IMR-90 (cell line): Measurements from ENCODE around the gene SMIM22. TPM values are rescaled to one million over a fixed set of nuclear protein-coding genes. Genes with fewer than 3 reads are reported as not detected.

Source experiments
- ATAC-seq: fragments of 200-7000 bp; cut with Tn5 transposase; 2 replicates; pipeline ENCODE4 v1.9.1; 2020; ENCODE audit warnings: low read depth, mild to moderate bottlenecking, moderate library complexity
- BruUV-seq: library from RNA; stranded (reverse); fragments of 400-500 nt; replicated peaks from 2 replicates; lab custom pipeline; 2021; lab: Mats Ljungman, UMichigan
- CTCF ChIA-PET: fragments of 300-600 bp; formaldehyde crosslinking; extraction: SDS; loops from one replicate; lab custom pipeline; 2021; ENCODE audit warnings: antibody characterized with exemption; lab: Yijun Ruan, JAX
- POLR2A ChIA-PET: fragments of 300-600 bp; sonication (Branson Sonifier 250); formaldehyde crosslinking; loops from one replicate; lab custom pipeline; 2022; ENCODE audit warnings: antibody characterized with exemption; ENCODE audit not compliant: unreplicated experiment; lab: Charles Lee
- DNase-seq: peaks from one replicate; pipeline ENCODE4 v3.0.0; 2013
- H2AFZ ChIP-seq: replicated peaks from 2 replicates; pipeline ENCODE3; 2013; ENCODE audit warnings: low read length, mild to moderate bottlenecking; ENCODE audit not compliant: poor library complexity
- H2AK5ac ChIP-seq: 2 replicates; pipeline ENCODE4 v1.6.1; 2013; ENCODE audit warnings: low read depth, low read length, inconsistent platforms
- H2AK9ac ChIP-seq: replicated peaks from 2 replicates; pipeline ENCODE3; 2013; ENCODE audit warnings: mild to moderate bottlenecking, low read depth, low read length, moderate library complexity; ENCODE audit not compliant: poor library complexity
- H2BK120ac ChIP-seq: 2 replicates; pipeline ENCODE4 v1.6.1; 2013; ENCODE audit warnings: low read depth, low read length, inconsistent platforms
- H2BK15ac ChIP-seq: 3 replicates; pipeline ENCODE4 v1.6.1; 2013; ENCODE audit warnings: low read depth, low read length, inconsistent platforms
- H2BK20ac ChIP-seq: 2 replicates; pipeline ENCODE4 v1.6.1; 2013; ENCODE audit warnings: low read depth, mild to moderate bottlenecking, inconsistent platforms, low read length, moderate library complexity
- H2BK5ac ChIP-seq: 2 replicates; pipeline ENCODE4 v1.6.1; 2013; ENCODE audit warnings: mild to moderate bottlenecking, low read depth, low read length, inconsistent platforms; ENCODE audit not compliant: poor library complexity, severe bottlenecking
- H3K14ac ChIP-seq: replicated peaks from 2 replicates; pipeline ENCODE4 v1.6.1; 2013; ENCODE audit warnings: low read depth, low read length, inconsistent platforms
- H3K18ac ChIP-seq: 2 replicates; pipeline ENCODE4 v1.6.1; 2013; ENCODE audit warnings: low read depth, low read length, control low read depth
- H3K23ac ChIP-seq: 2 replicates; pipeline ENCODE4 v1.6.1; 2013; ENCODE audit warnings: low read depth, low read length, inconsistent platforms
- H3K27ac ChIP-seq: 2 replicates; pipeline ENCODE4 v1.5.1; 2013; ENCODE audit warnings: mild to moderate bottlenecking, control low read depth, low read length; ENCODE audit not compliant: insufficient read depth
- H3K27me3 ChIP-seq: 2 replicates; pipeline ENCODE4 v1.6.1; 2013; ENCODE audit warnings: low read length; ENCODE audit not compliant: control insufficient read depth, insufficient read depth
- H3K36me3 ChIP-seq: 2 replicates; pipeline ENCODE4 v1.6.1; 2013; ENCODE audit warnings: low read length, mixed read lengths; ENCODE audit not compliant: control insufficient read depth, insufficient read depth
- H3K4ac ChIP-seq: 2 replicates; pipeline ENCODE4 v1.6.1; 2013; ENCODE audit warnings: low read depth, low read length, inconsistent platforms
- H3K4me1 ChIP-seq: 2 replicates; pipeline ENCODE4 v1.6.1; 2013; ENCODE audit warnings: low read length, mixed read lengths; ENCODE audit not compliant: control insufficient read depth, insufficient read depth
- H3K4me2 ChIP-seq: 2 replicates; pipeline ENCODE4 v1.6.1; 2013; ENCODE audit warnings: low read depth, mild to moderate bottlenecking, control low read depth, low read length, moderate library complexity
- H3K4me3 ChIP-seq: 2 replicates; pipeline ENCODE4 v1.5.1; 2013; ENCODE audit warnings: low read depth, mild to moderate bottlenecking, control low read depth, low read length, moderate library complexity; ENCODE audit not compliant: insufficient read depth
- H3K56ac ChIP-seq: 2 replicates; pipeline ENCODE4 v1.6.1; 2013; ENCODE audit warnings: low read length, inconsistent platforms; ENCODE audit not compliant: insufficient read depth; ENCODE audit errors: extremely low read depth
- H3K79me1 ChIP-seq, 2 experiments: 2 replicates each; pipeline ENCODE4 v1.6.1; 2013; ENCODE audit warnings: low read length in 2 of 2, inconsistent platforms in 1 of 2, low read depth in 1 of 2
- H3K9ac ChIP-seq: 2 replicates; pipeline ENCODE4 v1.6.1; 2013; ENCODE audit warnings: low read depth, low read length, control low read depth
- H3K9me1 ChIP-seq: 2 replicates; pipeline ENCODE4 v1.6.1; 2013; ENCODE audit warnings: low read length, inconsistent platforms; ENCODE audit not compliant: insufficient read depth
- H3K9me3 ChIP-seq: 2 replicates; pipeline ENCODE4 v1.6.1; 2013; ENCODE audit warnings: low read length; ENCODE audit not compliant: control insufficient read depth, insufficient read depth
- H4K20me1 ChIP-seq: 2 replicates; pipeline ENCODE4 v1.6.1; 2013; ENCODE audit warnings: low read length, inconsistent platforms; ENCODE audit not compliant: insufficient read depth
- H4K5ac ChIP-seq: 2 replicates; pipeline ENCODE4 v1.6.1; 2013; ENCODE audit warnings: mild to moderate bottlenecking, low read depth, low read length, control low read depth
- H4K8ac ChIP-seq, 2 experiments: 2 replicates each; pipeline ENCODE4 v1.6.1; 2013; ENCODE audit warnings: low read depth in 2 of 2, low read length in 2 of 2, control low read depth in 1 of 2, inconsistent platforms in 1 of 2
- H4K91ac ChIP-seq: 2 replicates; pipeline ENCODE4 v1.6.1; 2013; ENCODE audit warnings: low read depth, low read length, inconsistent platforms; ENCODE audit not compliant: insufficient read depth
- BHLHE40 ChIP-seq: fragments of 150-350 bp; IDR thresholded peaks from 2 replicates; pipeline ENCODE4 v1.6.1; 2016; ENCODE audit warnings: mild to moderate bottlenecking, low read depth, low read length
- CEBPB ChIP-seq: IDR thresholded peaks from 2 replicates; pipeline ENCODE4 v1.6.1; 2012; ENCODE audit warnings: low read depth, low read length, improper control_type of control experiment
- CHD1 ChIP-seq: IDR thresholded peaks from 2 replicates; pipeline ENCODE4 v1.6.1; 2012; ENCODE audit warnings: low read depth, low read length, improper control_type of control experiment
- FOS ChIP-seq: fragments of 150-350 bp; IDR thresholded peaks from 2 replicates; pipeline ENCODE4 v1.6.1; 2016; ENCODE audit warnings: low read depth, low read length
- MAFK ChIP-seq: IDR thresholded peaks from 2 replicates; pipeline ENCODE4 v1.6.1; 2012; ENCODE audit warnings: low read depth, low read length, improper control_type of control experiment
- MAZ ChIP-seq: IDR thresholded peaks from 2 replicates; pipeline ENCODE4 v1.6.1; 2012; ENCODE audit warnings: low read depth, mild to moderate bottlenecking, low read length, improper control_type of control experiment, moderate library complexity, borderline replicate concordance
- MXI1 ChIP-seq: IDR thresholded peaks from 2 replicates; pipeline ENCODE4 v1.6.1; 2012; ENCODE audit warnings: low read depth, mild to moderate bottlenecking, low read length, moderate library complexity, borderline replicate concordance
- NFE2L2 ChIP-seq: fragments of 150-350 bp; IDR thresholded peaks from 2 replicates; pipeline ENCODE4 v1.6.1; 2016; ENCODE audit warnings: low read depth, mild to moderate bottlenecking, low read length
- POLR2A ChIP-seq: IDR thresholded peaks from 2 replicates; pipeline ENCODE4 v1.6.1; 2012; ENCODE audit warnings: mild to moderate bottlenecking, low read depth, low read length
- RAD21 ChIP-seq: IDR thresholded peaks from 2 replicates; pipeline ENCODE4 v1.6.1; 2012; ENCODE audit warnings: low read length, improper control_type of control experiment
- RCOR1 ChIP-seq: IDR thresholded peaks from 2 replicates; pipeline ENCODE4 v1.6.1; 2012; ENCODE audit warnings: mild to moderate bottlenecking, low read length, improper control_type of control experiment; ENCODE audit not compliant: insufficient replicate concordance
- RFX5 ChIP-seq: IDR thresholded peaks from 2 replicates; pipeline ENCODE4 v1.8.0; 2012; ENCODE audit warnings: low read depth, mild to moderate bottlenecking, low read length, moderate library complexity
- SMC3 ChIP-seq: fragments of 150-350 bp; IDR thresholded peaks from 2 replicates; pipeline ENCODE4 v1.6.1; 2016; ENCODE audit warnings: low read depth, mild to moderate bottlenecking, antibody characterized with exemption, low read length, moderate library complexity
- whole genome bisulfite sequencing, 2 experiments: methylation state at CpG; one replicate each; pipeline versions ENCODE4 v1.1.5 to v1.1.7; 2013; ENCODE audit warnings: missing lambda C conversion rate in 2 of 2; ENCODE audit not compliant: insufficient read length in 1 of 2; ENCODE audit errors: extremely low coverage in 2 of 2; 5-methylcytosine and 5-hydroxymethylcytosine counted together
- dilution Hi-C: fragments of 300-500 bp; cut with HindIII; formaldehyde crosslinking; loops from one replicate; pipeline ENCODE4 v1.14.3; 2018; ENCODE audit warnings: low sequenced_read_pairs; ENCODE audit not compliant: unreplicated experiment
- in situ Hi-C: fragments of 300-500 bp; cut with MboI; formaldehyde crosslinking; loops from 3 replicates; pipeline ENCODE4 v1.14.3; 2019; ENCODE audit warnings: low sequenced_read_pairs, inconsistent platforms, mixed read lengths
- intact Hi-C: fragments of 100-400 bp; cut with micrococcal nuclease; formaldehyde crosslinking; loops from 2 replicates; pipeline ENCODE4 v1.10.0; 2022
- polyA plus RNA-seq, 3 experiments: library from polyadenylated mRNA; depleted of rRNA; stranded (reverse); fragments of >200 nt; gene quantifications; 2 replicates each; pipeline ENCODE4 v1.2.3, GENCODE V29; 2012; ENCODE audit warnings: low replicate concordance in 1 of 3
- total RNA-seq: library from RNA; depleted of rRNA; stranded (reverse); fragments of >200 nt; gene quantifications from 2 replicates; pipeline ENCODE4 v1.2.3, GENCODE V29; 2012
- TF ChIP-seq, protein P1 (sequence below): fragments of 150-350 bp; IDR thresholded peaks from 2 replicates; pipeline ENCODE4 v1.6.1; 2017; ENCODE audit warnings: mild to moderate bottlenecking, antibody characterized with exemption, low read length, low read depth
- TF ChIP-seq, protein P2 (sequence below): conservative IDR thresholded peaks from 2 replicates; pipeline ENCODE4 v1.5.1; 2012; ENCODE audit warnings: mild to moderate bottlenecking, low read depth, low read length, improper control_type of control experiment
- TF ChIP-seq, protein P3 (sequence below): fragments of 150-350 bp; IDR thresholded peaks from 2 replicates; pipeline ENCODE4 v1.6.1; 2016; ENCODE audit warnings: low read depth, mild to moderate bottlenecking, low read length, moderate library complexity, borderline replicate concordance

SMIM22 gene
- total and polyA plus RNA-seq, 2 of the 4 experiments (the other 2 are of a cell fraction) = not detected

DNA sequence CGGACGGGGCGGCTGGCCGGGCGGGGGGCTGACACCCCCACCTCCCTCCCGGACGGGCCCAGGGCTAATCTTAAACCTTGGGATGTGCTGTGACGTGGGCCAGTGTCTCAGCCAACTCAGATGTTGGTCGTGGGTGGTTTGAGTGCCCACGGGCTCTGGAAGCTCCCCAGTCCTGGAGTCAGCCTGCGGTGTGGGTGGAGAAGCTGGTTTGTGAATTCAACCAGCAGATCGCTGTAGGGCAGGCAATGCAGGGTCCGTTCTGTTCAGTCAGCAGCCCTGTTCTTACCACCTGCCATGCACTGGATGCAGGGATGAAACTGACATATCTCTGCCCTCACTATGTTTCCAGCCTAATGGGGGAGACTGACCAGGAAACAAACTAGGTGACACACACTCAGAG is 20.2 kb upstream of the SMIM22 start:
- Histone ChIP-seq H3K4ac (no peak overlapping the region), H2BK20ac (no peak overlapping the region), H3K27me3 (0 out of 2 replicates have a peak, but pooled peaks cover 2% of the 10 kb centered on the region), H3K9ac (no peak overlapping the region), H3K27ac (no peak overlapping the region), H2BK120ac (no peak overlapping the region), H2AFZ (no peak overlapping the region), H4K20me1 (no peaks in the 10 kb centered on the region), H2BK5ac (no peak overlapping the region), H3K14ac (no peak overlapping the region), H4K5ac (no peak overlapping the region), H3K4me1 (no peaks in the 10 kb centered on the region), H3K23ac (no peak overlapping the region), H2BK15ac (no peak overlapping the region), H3K9me3 (no peaks in the 10 kb centered on the region), H4K91ac (no peak overlapping the region), H4K8ac (no peak overlapping the region), H3K79me1 (no peaks in the 10 kb centered on the region), H3K56ac (no peak overlapping the region), H2AK5ac (no peak overlapping the region), H3K36me3 (no peaks in the 10 kb centered on the region), H3K9me1 (no peaks in the 10 kb centered on the region), H3K4me2 (no peak overlapping the region), H2AK9ac (no peak overlapping the region), H3K18ac (no peak overlapping the region), H3K4me3 (no peak overlapping the region)
- no peak for TF ChIP-seq MAFK
- TF ChIP-seq MXI1 = no peak
- TF ChIP-seq RAD21 = no peak
- TF ChIP-seq RFX5 = no peak
- TF ChIP-seq, protein P1, sequence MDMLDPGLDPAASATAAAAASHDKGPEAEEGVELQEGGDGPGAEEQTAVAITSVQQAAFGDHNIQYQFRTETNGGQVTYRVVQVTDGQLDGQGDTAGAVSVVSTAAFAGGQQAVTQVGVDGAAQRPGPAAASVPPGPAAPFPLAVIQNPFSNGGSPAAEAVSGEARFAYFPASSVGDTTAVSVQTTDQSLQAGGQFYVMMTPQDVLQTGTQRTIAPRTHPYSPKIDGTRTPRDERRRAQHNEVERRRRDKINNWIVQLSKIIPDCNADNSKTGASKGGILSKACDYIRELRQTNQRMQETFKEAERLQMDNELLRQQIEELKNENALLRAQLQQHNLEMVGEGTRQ = no peak
- TF ChIP-seq, protein P2, sequence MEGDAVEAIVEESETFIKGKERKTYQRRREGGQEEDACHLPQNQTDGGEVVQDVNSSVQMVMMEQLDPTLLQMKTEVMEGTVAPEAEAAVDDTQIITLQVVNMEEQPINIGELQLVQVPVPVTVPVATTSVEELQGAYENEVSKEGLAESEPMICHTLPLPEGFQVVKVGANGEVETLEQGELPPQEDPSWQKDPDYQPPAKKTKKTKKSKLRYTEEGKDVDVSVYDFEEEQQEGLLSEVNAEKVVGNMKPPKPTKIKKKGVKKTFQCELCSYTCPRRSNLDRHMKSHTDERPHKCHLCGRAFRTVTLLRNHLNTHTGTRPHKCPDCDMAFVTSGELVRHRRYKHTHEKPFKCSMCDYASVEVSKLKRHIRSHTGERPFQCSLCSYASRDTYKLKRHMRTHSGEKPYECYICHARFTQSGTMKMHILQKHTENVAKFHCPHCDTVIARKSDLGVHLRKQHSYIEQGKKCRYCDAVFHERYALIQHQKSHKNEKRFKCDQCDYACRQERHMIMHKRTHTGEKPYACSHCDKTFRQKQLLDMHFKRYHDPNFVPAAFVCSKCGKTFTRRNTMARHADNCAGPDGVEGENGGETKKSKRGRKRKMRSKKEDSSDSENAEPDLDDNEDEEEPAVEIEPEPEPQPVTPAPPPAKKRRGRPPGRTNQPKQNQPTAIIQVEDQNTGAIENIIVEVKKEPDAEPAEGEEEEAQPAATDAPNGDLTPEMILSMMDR = no peak
- TF ChIP-seq NFE2L2 = no peak
- TF ChIP-seq RCOR1 = no peak
- TF ChIP-seq CHD1 = no peak
- TF ChIP-seq, protein P3, sequence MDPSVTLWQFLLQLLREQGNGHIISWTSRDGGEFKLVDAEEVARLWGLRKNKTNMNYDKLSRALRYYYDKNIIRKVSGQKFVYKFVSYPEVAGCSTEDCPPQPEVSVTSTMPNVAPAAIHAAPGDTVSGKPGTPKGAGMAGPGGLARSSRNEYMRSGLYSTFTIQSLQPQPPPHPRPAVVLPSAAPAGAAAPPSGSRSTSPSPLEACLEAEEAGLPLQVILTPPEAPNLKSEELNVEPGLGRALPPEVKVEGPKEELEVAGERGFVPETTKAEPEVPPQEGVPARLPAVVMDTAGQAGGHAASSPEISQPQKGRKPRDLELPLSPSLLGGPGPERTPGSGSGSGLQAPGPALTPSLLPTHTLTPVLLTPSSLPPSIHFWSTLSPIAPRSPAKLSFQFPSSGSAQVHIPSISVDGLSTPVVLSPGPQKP = no peak
- TF ChIP-seq CEBPB = no peak
- no peak for TF ChIP-seq MAZ
- no peak for TF ChIP-seq POLR2A
- TF ChIP-seq BHLHE40 = no peak
- TF ChIP-seq FOS = no peak
- TF ChIP-seq SMC3 = no peak
- POLR2A ChIA-PET = no interaction called here
- DNase-seq = no peak
- dilution Hi-C loops = no loop called here
- CTCF ChIA-PET = no interaction called here
- no TSS peak for BruUV-seq
- intact Hi-C loops = no loop called here
- ATAC-seq = no peak
- in situ Hi-C loops = no loop called here
- WGBS, 2 experiments = 40% methylated on average over 1 of the region's 13 CpGs; no CpG with 5 or more reads in 1 of the 2 experiments
